Stimulated activated naive CD8-positive, alpha-beta T cell treated with anti-CD3 and anti-CD28 coated beads, Interleukin-15, Interleukin-2, amounts not matched to agents 100 U/mL and 50 U/mL, for 24 hours (primary cell): ENCODE measurements around the gene HEBP1.
"Not testable (repeated sequence)": the region's sequence is repeated elsewhere in the genome, so short reads cannot be mapped to it uniquely, and the experiment has no call there.

Source experiments
- ATAC-seq: fragments of 150-1000 bp; cut with Tn5 transposase; one replicate; pipeline ENCODE4 v1.10.0; 2021
- DNase-seq: peaks from one replicate; pipeline ENCODE4 v3.0.0; 2021

HEBP1 gene

DNA sequence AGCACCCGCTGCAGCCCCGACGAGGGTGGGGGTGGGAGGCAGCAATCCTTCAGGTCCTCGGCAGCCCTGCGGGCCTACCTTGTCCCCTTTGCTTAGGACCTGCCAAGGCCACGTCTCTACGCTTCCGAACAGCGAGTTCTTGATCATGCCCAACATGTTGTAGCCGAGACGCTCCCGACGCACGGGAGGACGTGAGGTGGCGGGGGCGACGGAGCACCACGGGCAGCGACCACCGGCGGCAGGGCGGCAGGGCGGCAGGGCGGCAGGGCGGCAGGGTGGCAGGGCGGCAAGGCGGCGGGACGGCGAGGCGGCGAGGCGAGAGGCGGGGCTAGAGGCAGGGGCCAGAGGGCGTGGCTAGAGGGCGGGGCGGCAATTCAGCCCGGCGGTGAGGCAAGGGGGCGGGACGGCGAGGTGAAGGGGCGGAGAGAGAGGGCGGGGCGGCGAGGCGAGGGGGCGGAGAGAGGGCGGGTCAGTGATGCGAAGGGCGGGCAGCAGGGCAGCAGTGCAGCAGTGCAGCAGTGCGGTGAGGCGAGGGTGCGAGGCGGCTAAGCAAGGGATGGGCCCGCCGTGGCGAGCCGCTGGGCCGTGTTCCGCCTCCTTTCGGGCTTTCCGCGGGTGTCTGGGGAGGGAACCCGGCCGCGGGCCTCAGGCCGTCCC, at the start of gene HEBP1:
TSS of gene HEBP1 (minus strand) at position 307 of the 657 bp plus-strand sequence. CDS start at position 156, 151 bp downstream.
- ATAC-seq, result peak; percentile 94
- peak; percentile 99 for DNase-seq

DNA sequence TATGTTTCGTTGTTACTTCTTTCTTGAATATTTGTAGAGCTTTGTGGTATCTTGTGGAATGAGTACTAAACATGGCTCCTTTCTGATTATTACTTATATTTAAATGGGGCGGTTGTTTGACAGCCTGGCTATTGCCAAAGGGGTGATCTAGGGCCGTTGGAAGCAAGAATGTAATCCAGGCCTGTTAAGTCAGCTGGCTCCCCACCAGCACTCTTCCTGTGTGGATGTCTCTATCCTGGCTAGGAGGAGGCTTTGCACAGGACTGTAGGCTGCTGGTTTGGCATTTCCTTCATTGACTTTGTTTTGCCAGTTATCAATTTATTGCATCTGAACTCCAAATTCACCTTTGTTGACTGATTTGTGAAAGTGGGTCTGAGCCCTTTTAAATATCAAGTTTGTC, 49.8 kb upstream of the HEBP1 start:
- DNase-seq (no peak), ATAC-seq (no peak)

DNA sequence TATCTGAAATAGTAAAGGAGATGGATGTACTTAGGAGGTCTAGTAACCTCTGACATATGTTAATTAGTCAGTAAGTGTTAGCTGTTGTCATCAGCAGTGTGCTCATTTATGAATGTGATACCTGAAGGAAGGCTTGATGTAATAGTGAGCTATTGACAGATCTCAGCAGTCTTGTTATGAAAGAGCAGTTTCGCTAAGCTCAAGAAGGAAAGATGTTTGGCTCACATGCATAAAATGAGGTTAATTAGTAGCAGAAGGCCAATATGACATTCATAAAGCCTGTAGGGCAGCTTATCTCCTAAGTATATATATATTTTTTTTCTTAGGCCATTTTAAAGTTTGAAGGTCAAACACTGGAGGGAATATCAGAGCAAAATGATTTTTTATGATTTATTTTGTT, 46.9 kb upstream of the HEBP1 start:
- ATAC-seq (peak; percentile 42), DNase-seq (no peak)

DNA sequence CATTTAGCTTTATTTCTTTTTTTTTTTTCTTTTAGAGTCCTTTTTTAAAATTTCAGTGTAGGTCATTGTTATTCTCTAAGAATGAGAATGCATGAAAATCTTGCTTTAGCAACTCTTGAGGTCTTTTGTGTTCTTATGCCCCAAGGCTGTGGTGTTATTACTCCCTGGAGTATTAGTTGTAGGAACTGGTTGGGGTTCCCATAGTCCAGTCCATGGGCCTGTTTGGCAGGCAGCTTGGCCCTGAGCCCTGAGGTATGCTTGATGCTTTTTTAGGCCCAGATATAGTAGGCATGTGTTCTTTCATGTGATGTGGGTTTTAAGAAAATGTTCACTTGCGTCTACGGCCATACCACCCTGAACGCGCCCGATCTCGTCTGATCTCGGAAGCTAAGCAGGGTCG, 45.8 kb upstream of the HEBP1 start:
- ATAC-seq (no peak), DNase-seq (no peak)

GRCh38 chr12:13044906-13045299, 44.8 kb upstream of the HEBP1 start:
- DNase-seq, result no peak
- ATAC-seq, result no peak

GRCh38 chr12:13044002-13044905, 44.2 kb upstream of the HEBP1 start, which contains the start of gene FAM234B:
TSS of gene FAM234B (plus strand) at chr12:13044381. CDS start at chr12:13044404, 23 bp downstream.
- ATAC-seq, result peak; percentile 94
- peak; percentile 86 for DNase-seq

- ATAC-seq (no peak), DNase-seq (no peak)
Measured at GRCh38 chr12:13042666-13043230, 42.7 kb upstream of the HEBP1 start.

GRCh38 chr12:13041224-13041623, 41.2 kb upstream of the HEBP1 start:
- DNase-seq (no peak), ATAC-seq (no peak)

DNA sequence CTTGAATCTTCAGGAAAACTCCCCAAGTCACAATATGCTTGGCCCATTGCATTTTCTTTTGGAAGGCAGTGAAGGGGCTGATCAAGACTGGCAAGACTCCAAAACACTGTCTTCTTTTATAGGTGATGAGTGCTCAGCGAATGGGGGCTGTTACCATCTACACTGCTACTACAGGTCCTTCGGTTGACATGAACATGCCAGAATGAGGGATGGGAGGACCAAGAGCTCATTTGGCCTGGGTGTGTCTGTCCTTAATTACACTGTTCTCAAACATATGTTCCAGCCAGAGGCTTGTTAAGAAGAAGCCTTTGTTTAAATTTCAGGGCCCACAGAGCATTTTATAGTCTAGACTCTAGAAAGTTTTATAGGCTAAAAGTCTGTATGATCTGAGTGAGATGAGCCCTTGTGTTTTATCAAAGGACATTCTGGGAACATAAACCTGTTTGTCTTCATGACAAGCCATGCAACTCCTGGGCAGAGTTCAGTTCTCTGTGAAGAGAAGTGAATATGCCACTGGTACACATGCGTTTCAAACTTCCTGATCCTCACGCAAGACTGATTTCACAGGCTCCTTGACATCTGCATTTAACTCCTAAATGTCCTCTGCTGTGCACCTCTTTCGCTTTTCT, 39.4 kb upstream of the HEBP1 start:
- no peak for DNase-seq
- ATAC-seq, result no peak

DNA sequence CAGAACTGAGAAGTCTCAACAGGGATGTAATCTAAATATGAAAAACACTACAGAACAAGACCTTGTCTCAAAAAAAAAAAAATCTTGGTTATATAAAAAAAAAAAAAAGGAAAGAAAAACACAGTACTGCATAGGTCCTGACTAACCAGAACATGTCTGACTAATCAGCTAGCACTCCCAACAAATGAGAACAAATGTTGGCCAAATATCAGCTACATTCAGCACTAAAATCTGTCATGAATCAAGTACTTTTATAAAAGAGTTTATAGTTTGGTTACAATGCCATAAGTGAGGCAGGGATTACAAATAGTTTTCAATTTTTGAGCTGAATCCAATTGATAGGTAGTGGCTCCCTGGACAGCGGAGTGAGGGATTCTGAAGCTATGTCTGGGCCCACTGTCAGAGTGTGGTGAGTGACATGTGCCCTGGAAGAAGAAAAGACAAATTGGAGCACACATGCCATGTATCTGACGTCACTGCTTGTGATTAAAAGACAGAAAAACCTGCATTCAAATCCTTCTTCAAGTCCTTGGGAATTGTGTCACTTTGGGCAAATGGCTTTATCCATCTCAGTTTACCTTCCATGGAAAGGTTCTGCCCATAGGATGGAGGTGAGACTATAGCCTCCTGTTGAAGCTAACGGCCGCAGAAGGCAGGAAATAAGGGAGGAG, 38.6 kb upstream of the HEBP1 start:
- DNase-seq, result no peak
- no peak for ATAC-seq

DNA sequence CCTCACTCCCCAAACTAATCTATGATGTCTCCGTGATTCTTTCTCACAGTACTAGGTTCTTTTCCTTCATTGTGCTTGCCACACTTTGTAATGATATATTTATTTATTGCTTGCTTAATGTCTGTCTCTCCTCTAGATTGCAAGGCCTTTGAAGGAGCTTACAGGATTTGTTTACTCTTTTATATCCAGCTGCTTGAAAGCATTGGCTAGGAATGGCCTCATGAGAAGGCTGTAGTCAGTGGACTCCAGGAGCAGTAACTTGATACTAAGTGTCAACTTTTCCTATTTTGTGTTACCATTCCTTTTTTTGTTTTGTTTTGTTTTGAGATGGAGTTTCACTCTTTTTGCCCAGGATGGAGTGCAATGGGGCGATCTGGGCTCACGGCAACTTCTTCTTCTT, 36.8 kb upstream of the HEBP1 start:
- no peak for ATAC-seq
- DNase-seq, result no peak

DNA sequence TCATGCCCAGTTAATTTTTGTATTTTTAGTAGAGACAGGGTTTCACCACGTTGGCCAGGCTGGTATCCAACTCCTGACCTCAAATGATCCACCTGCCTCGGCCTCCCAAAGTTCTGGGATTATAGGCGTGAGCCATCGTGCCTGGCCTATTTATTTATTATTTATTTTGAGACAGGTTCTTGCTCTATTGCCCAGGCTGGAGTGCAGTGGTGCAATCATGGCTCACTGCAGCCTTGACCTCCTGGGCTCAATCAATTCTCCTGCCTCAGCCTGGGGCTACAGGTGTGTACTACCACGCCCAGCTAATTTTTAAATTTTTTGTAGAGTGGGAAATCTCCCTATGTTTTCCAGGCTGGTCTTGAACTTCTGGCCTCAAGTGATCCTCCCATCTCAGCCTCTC, 35.3 kb upstream of the HEBP1 start:
- not testable (repeated sequence) for DNase-seq, ATAC-seq

DNA sequence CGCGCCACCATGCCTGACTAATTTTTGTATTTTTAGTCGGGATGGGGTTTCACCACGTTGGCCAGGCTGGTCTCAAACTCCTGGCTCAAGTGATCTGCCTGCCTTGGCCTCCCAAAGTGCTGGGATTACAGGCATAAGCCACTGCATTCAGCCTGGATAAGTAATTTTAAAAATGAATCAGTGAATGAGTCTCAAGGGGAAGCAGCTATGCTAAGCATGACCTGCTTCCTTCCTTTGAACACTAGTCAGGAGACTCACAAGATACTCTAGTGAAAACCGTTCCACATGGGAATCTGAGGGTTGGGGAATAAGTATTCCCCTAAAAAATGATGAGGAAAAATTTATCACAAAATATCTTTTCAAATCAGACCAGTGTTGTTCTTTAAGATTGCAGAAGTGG, 33.4 kb upstream of the HEBP1 start:
- ATAC-seq (no peak), DNase-seq (no peak)

- no peak for DNase-seq
- ATAC-seq, result no peak
Measured at GRCh38 chr12:13032164-13032563, 32.1 kb upstream of the HEBP1 start.

DNA sequence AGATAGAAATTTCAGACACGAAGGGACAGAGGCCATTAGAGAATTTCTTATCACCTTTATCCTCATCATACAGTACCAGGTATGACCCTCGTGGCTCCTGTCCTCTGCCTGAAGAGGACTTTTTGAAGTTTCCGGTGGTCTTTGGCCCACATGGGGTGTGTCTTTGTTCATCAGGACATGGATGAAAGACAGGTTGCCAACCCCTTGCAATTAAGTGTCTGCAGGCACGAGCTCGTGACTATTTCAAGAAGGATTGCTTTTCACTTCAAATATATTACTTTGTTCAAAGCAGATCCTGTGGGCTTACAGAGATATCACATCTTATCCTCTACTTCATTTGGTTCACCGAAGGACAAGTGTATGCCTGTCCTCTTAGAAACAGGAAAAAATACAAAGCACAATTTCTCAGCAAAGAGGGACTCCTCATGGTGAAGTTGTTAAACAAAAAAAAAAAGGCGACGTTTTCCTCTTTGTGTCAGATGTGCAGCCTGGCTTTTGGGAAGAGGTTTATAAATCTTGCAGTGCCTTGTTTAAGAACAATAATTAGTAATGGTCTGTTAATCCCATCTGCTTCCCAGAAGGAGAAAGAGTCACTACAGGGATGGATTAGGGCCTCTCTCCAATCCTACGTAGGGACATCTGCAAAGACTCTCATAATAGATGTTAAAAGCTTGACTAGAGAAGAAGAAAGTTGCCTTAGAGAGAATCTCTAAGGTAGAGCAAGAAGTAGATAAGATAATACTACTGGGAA, 30.7 kb upstream of the HEBP1 start:
- no peak for DNase-seq
- ATAC-seq, result no peak

DNA sequence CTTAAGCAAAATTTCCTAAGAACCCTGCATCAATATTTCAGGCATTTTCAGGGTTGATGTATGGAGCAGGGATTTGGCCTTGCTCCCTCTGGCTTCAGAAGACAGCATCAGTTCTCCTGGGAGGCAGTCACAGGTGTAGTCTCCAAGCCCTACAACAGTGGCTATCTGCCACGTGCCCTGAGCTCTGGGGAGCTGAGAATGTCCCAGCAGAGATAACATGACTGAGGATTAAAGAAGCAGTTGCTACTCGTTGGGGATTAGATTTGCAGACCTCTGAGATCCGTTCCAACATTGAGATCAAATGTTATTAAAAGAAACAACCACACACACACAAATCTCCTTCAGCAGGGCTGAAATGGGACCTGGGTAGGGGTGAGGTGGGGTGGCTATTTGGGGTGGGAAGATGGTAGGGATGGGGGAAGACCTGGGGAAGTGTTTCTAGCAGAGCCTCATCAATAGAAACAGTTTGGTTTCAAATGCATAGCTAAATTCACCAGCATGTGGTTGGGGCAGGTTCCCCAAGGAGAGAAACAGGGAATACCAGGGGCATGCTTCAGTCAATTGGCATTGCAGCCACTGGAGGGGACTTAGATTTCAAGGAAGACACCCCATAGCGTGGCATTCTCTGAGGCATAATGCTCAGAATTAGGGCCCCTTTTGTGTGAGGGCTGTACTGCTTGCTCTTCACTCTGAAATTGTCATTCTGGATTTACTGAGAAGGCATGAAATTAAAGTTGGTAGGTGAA, 28.9 kb upstream of the HEBP1 start:
- ATAC-seq, result no peak
- no peak for DNase-seq

DNA sequence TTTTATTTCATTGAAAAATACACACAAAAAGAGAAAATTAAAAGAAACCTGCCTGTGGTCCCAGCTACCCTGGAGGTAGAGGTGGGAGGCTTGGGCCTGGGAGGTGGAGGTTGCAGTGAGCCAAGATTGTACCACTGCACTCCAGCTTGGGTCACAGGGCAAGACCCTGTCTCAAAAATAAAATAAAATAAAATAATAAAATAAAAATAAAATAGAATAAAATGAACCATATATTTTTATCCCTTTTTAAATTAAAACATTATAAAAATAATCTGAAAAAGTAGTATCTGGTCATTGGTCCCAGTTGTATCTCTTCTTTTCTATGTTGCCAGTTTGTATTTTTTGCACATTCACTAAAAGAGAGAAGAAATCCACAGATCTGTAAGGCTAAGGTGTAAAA, 27.4 kb upstream of the HEBP1 start:
- no peak for ATAC-seq
- DNase-seq, result no peak

- no peak for ATAC-seq
- no peak for DNase-seq
Measured at GRCh38 chr12:13027032-13027431, 27.0 kb upstream of the HEBP1 start.

DNA sequence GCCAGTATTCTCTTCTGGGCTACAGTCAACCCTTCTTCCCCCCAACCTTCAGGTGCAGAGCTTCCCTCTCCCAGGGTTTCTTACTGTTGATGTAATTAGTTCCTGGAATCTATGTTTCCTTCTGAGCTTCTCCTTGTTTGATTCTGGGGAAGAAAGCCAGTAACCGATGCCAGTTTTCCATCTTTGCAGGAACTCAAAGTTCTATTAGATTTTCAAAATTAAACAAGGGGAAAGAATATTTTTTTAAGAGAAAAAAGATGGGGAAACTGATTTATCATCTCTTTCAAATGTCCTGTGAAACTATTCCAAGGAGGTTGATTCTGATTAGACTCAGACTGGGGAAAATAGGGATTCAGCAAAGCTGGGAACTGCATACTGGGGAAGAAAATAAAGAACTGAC, 26.2 kb upstream of the HEBP1 start:
- ATAC-seq (no peak), DNase-seq (no peak)

DNA sequence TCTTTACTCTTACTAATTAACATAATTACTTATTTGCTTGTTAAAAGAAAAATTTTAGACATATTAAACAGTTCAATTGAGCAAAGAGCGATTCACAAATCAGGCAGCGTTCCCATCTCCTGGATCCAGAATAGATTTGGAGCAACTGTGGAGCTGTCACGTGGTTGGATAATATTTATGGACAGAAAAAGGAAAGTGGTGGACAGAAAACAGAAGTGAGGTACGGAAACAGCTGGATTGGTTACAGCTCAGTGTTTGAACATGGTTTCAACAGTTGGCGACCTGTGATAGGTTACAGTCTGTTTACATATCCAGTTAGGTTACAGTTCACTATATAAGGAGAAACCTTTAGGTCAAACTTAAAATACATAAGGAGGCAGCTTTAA, 24.5 kb upstream of the HEBP1 start:
- no peak for ATAC-seq
- no peak for DNase-seq
